Lower leg skin (tissue), 4 donors: ENCODE measurements around the gene ALOX15. TPM values are rescaled to one million over a fixed set of nuclear protein-coding genes. Genes with fewer than 3 reads are reported as not detected.
"Not testable (repeated sequence)": the region's sequence is repeated elsewhere in the genome, so short reads cannot be mapped to it uniquely, and the experiment has no call there.

Source experiments
- DNase-seq, 2 donors: peaks; one replicate each; pipeline ENCODE4 v3.0.0-alpha.2; 2019; ENCODE audit warnings: low spot score in 2 of 2
- H3K4me3 ChIP-seq: fragments of 200-600 bp; sonication (generic); 2 replicates; pipeline ENCODE4 v1.5.1; 2017; ENCODE audit warnings: mild to moderate bottlenecking, low read depth; ENCODE audit not compliant: poor library complexity, severe bottlenecking
- CTCF ChIP-seq, 3 donors: fragments of 450-650 bp; IDR thresholded peaks; one replicate each; pipeline ENCODE4 v1.5.1; 2016; ENCODE audit warnings: antibody characterized with exemption in 3 of 3, mild to moderate bottlenecking in 3 of 3, moderate library complexity in 2 of 3
- POLR2A ChIP-seq, 2 donors: fragments of 450-650 bp; IDR thresholded peaks; one replicate each; pipeline ENCODE4 v1.6.1; 2016 to 2017; ENCODE audit warnings: antibody characterized with exemption in 2 of 2, mild to moderate bottlenecking in 1 of 2, moderate library complexity in 1 of 2
- WGBS, 2 donors: methylation state at CpG; one replicate each; pipeline ENCODE4 v1.1.5; 2018; 5-methylcytosine and 5-hydroxymethylcytosine counted together
- intact Hi-C: fragments of 100-400 bp; cut with DNase I; formaldehyde crosslinking; loops from one replicate; pipeline ENCODE4 v1.15.0; 2023; ENCODE audit warnings: low total_unique reads
- total RNA-seq, 4 donors: library from RNA; depleted of rRNA; stranded (reverse); fragments of >200 nt; gene quantifications; one replicate each; pipeline ENCODE4 v1.1.0, GENCODE V29; 2016

ALOX15 gene
- under 1 TPM in 2 of 4 donors, not detected in 2; 0.54 to 0.68 TPM for total RNA-seq

GRCh38 chr17:4641297-4642195 lies at the start of gene ALOX15:
Gene ALOX15, minus strand, starts transcription at chr17:4641678. Its CDS starts 27 bp downstream, at chr17:4641651.
- no peak for DNase-seq
- WGBS, 2 donors, result 12 to 18% methylated on average over 28 to 57 of the region's 58 CpGs
- no peak within 1 kb of the TSS for H3K4me3 ChIP-seq
- intact Hi-C loops, result no loop called here
- TF ChIP-seq CTCF (IDR thresholded peaks at IDR 0.05) (no peak), POLR2A (IDR thresholded peaks at IDR 0.05) (no peak)

- DNase-seq, result no peak
- 87 to 93% methylated on average over 2 of the region's 2 CpGs for WGBS, 2 donors
- TF ChIP-seq POLR2A (IDR thresholded peaks at IDR 0.05), result no peak
- no peak for TF ChIP-seq CTCF (IDR thresholded peaks at IDR 0.05)
- intact Hi-C loops, result no loop called here
- H3K4me3 ChIP-seq, result no peak overlapping the region
Measured at GRCh38 chr17:4690745-4691144, 49.3 kb upstream of the ALOX15 start.

GRCh38 chr17:4689872-4690271 lies 48.4 kb upstream of the ALOX15 start:
- H3K4me3 ChIP-seq, DNase-seq, intact Hi-C loops: not testable (repeated sequence)
- 87 to 89% methylated on average over 12 of the region's 12 CpGs for WGBS, 2 donors

GRCh38 chr17:4683739-4684138 lies 42.3 kb upstream of the ALOX15 start:
- DNase-seq, H3K4me3 ChIP-seq, intact Hi-C loops: not testable (repeated sequence)
- 74 to 78% methylated on average over 5 of the region's 5 CpGs for WGBS, 2 donors

- intact Hi-C loops, result no loop called here
- 74 to 76% methylated on average over 7 of the region's 7 CpGs for WGBS, 2 donors
- TF ChIP-seq CTCF (IDR thresholded peaks at IDR 0.05) (no peak), POLR2A (IDR thresholded peaks at IDR 0.05) (no peak)
- H3K4me3 ChIP-seq, result no peak overlapping the region
- DNase-seq, result no peak
Measured at GRCh38 chr17:4679658-4680057, 38.2 kb upstream of the ALOX15 start.

GRCh38 chr17:4678448-4679026 lies 37.1 kb upstream of the ALOX15 start:
- 46% methylated on average over 14 of the region's 14 CpGs for WGBS, 2 donors
- no peak for DNase-seq
- H3K4me3 ChIP-seq, result no peak overlapping the region
- TF ChIP-seq CTCF (IDR thresholded peaks at IDR 0.05) (no peak), POLR2A (IDR thresholded peaks at IDR 0.05) (no peak)
- intact Hi-C loops, result no loop called here
